HFFc6 (cell line): Measurements from ENCODE around the gene GPR180. TPM values are rescaled to one million over a fixed set of nuclear protein-coding genes. Genes with fewer than 3 reads are reported as not detected.

Source experiments
- DNase-seq: peaks from one replicate; pipeline ENCODE4 v3.0.0-alpha.2; 2018
- H3K27ac Mint-ChIP-seq: 2 replicates; pipeline ENCODE4 v1.8.0; 2020; ENCODE audit warnings: mild to moderate bottlenecking, mixed read lengths
- H3K27me3 Mint-ChIP-seq: 2 replicates; pipeline ENCODE4 v1.8.0; 2021; ENCODE audit warnings: mild to moderate bottlenecking, moderate library complexity, mixed read lengths; ENCODE audit not compliant: insufficient read depth
- H3K36me3 Mint-ChIP-seq: 2 replicates; pipeline ENCODE4 v1.8.0; 2021; ENCODE audit warnings: low read depth, mixed read lengths
- H3K4me1 Mint-ChIP-seq: 2 replicates; pipeline ENCODE4 v1.8.0; 2020; ENCODE audit warnings: low read depth, mixed read lengths
- H3K4me3 Mint-ChIP-seq: 2 replicates; pipeline ENCODE4 v1.8.0; 2020; ENCODE audit warnings: mild to moderate bottlenecking, moderate library complexity, mixed read lengths
- H3K9me3 Mint-ChIP-seq: 2 replicates; pipeline ENCODE4 v1.8.0; 2020; ENCODE audit warnings: mild to moderate bottlenecking, mixed read lengths
- CTCF ChIP-seq: fragments of 200-600 bp; sonication (generic); IDR thresholded peaks from 2 replicates; pipeline ENCODE4 v1.5.0; 2021; ENCODE audit warnings: antibody characterized with exemption, mild to moderate bottlenecking
- total RNA-seq, 6 experiments: library from RNA; stranded (reverse); fragmentation: NEBNext Ultra II Directional; extraction: Animal tissue kit (Norgen Biotek cat#: 25700); gene quantifications; 2 replicates in 1 of 6; 3 replicates in 5 of 6; pipeline ENCODE4 v1.2.3, GENCODE V29; 2021

The GPR180 gene
- total RNA-seq, 6 experiments from 2014 or later, result 8.2 to 10.6 (median 9.1) TPM

- TF ChIP-seq CTCF, result no peak
- no peak overlapping the region for H3K27ac Mint-ChIP-seq
- peaks cover 21% of the 10 kb centered on the region for H3K4me1 Mint-ChIP-seq
- peaks cover 30% of the 10 kb centered on the region for H3K36me3 Mint-ChIP-seq
- H3K9me3 Mint-ChIP-seq, result no peaks in the 10 kb centered on the region
- no peak for DNase-seq
- no peaks in the 10 kb centered on the region for H3K27me3 Mint-ChIP-seq
- H3K4me3 Mint-ChIP-seq, result no peak overlapping the region
Measured at GRCh38 chr13:94608586-94608985, 6.9 kb downstream of the GPR180 start.

GRCh38 chr13:94609196-94609595 is 7.5 kb downstream of the GPR180 start:
- H3K9me3 Mint-ChIP-seq, result no peaks in the 10 kb centered on the region
- TF ChIP-seq CTCF, result no peak
- no peak overlapping the region for H3K27ac Mint-ChIP-seq
- H3K4me3 Mint-ChIP-seq, result no peak overlapping the region
- peaks cover 30% of the 10 kb centered on the region for H3K36me3 Mint-ChIP-seq
- no peak for DNase-seq
- peaks cover 22% of the 10 kb centered on the region for H3K4me1 Mint-ChIP-seq
- no peaks in the 10 kb centered on the region for H3K27me3 Mint-ChIP-seq

GRCh38 chr13:94610475-94610874 is 8.8 kb downstream of the GPR180 start:
- Mint-ChIP-seq H3K4me3 (no peak overlapping the region), H3K27ac (no peak overlapping the region)

GRCh38 chr13:94612050-94612449 is 10.4 kb downstream of the GPR180 start:
- peaks cover 16% of the 10 kb centered on the region for H3K4me1 Mint-ChIP-seq
- DNase-seq, result no peak

More at GRCh38 chr13:94610475-94610874, 8.8 kb downstream of the GPR180 start:
- Mint-ChIP-seq H3K9me3 (no peaks in the 10 kb centered on the region), H3K27me3 (no peaks in the 10 kb centered on the region), H3K36me3 (peaks cover 30% of the 10 kb centered on the region), H3K4me1 (peaks cover 22% of the 10 kb centered on the region)
- no peak for TF ChIP-seq CTCF
- no peak for DNase-seq

GRCh38 chr13:94613051-94613450 is 11.4 kb downstream of the GPR180 start:
- TF ChIP-seq CTCF, result no peak
- Mint-ChIP-seq H3K36me3 (peaks cover 13% of the 10 kb centered on the region), H3K27me3 (no peaks in the 10 kb centered on the region), H3K9me3 (no peaks in the 10 kb centered on the region), H3K4me3 (no peak overlapping the region), H3K4me1 (peaks cover 6% of the 10 kb centered on the region), H3K27ac (no peak overlapping the region)
- no peak for DNase-seq

More at GRCh38 chr13:94612050-94612449, 10.4 kb downstream of the GPR180 start:
- Mint-ChIP-seq H3K27ac (no peak overlapping the region), H3K9me3 (no peaks in the 10 kb centered on the region), H3K27me3 (no peaks in the 10 kb centered on the region), H3K36me3 (peaks cover 20% of the 10 kb centered on the region), H3K4me3 (no peak overlapping the region)
- no peak for TF ChIP-seq CTCF
